ENCODE data around the gene WDR88. TPM values are rescaled to one million over a fixed set of nuclear protein-coding genes. Genes with fewer than 3 reads are reported as not detected.

The WDR88 gene
- total and polyA plus RNA-seq, 2 donors (not counting 3 experiments of a cell fraction or from before 2014, with no cell fraction given) = not detected

DNA sequence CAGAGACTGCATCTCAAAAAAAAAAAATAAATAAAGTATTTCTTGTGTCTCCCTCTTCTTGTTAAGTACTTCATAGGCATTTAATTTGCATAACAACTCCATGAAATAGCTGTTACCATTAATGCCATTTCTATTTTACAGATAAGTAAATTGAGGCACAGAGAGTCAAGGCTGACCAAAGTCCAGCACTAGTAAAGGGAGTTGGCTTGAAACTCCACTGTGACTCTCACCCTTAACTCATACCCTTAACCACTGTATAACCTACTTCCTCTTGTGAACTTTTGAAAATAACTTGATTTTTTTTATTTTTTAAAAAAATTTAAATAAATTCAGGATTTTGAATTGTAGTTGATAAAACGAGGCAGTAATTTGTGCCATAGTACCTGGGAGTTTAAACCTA lies 45.0 kb upstream of the WDR88 start:
- no peak for FAIRE-seq
- Histone ChIP-seq H3K9me3 (replicated peaks; ENCODE audit: control insufficient read depth, insufficient read depth, low read length) (no peaks in the 10 kb centered on the region), H2AFZ (ENCODE audit: low read depth, low read length) (no peak overlapping the region), H3K27ac (ENCODE audit: insufficient read depth, low read depth, low read length) (no peak overlapping the region), H3K9me1 (replicated peaks; ENCODE audit: control insufficient read depth, extremely low read depth, insufficient read depth, low read length) (no peaks in the 10 kb centered on the region), H3K36me3 (ENCODE audit: control insufficient read depth in 2 of 2, extremely low read depth in 1 of 2, insufficient read depth in 2 of 2, low read length in 2 of 2) (peaks cover 0 to 3% of the 10 kb centered on the region in 2 experiments), H3K79me2 (ENCODE audit: control insufficient read depth, insufficient read depth, low read length) (peaks cover 5% of the 10 kb centered on the region), H4K20me1 (replicated peaks; ENCODE audit: control insufficient read depth, extremely low read depth, insufficient read depth, low read length) (no peaks in the 10 kb centered on the region), H3K27me3 (ENCODE audit: control insufficient read depth in 2 of 2, insufficient read depth in 2 of 2, low read length in 2 of 2) (no peaks in the 10 kb centered on the region), H3K4me3 (replicated peaks in 1 of 3; ENCODE audit: insufficient read depth in 1 of 3, low read depth in 1 of 3, low read length in 3 of 3) (no peak overlapping the region), H3K4me1 (ENCODE audit: control insufficient read depth, extremely low read depth, insufficient read depth, low read length) (peaks cover 3% of the 10 kb centered on the region), H3K4me2 (ENCODE audit: insufficient read depth, low read length) (no peak overlapping the region), H3K9ac (replicated peaks; ENCODE audit: extremely low read depth, insufficient read depth, low read length) (no peak overlapping the region)
- CTCF ChIA-PET = interaction anchor here (0.6 kb wide), 1 partner anchor 399 kb away, joined by 3 read pairs; no protein-coding TSS in a partner anchor
- TF ChIP-seq JUN (IDR thresholded peaks at IDR 0.05; ENCODE audit: borderline replicate concordance, insufficient read depth, insufficient read length, low read depth) (no peak), EZH2 (IDR thresholded peaks at IDR 0.05; ENCODE audit: borderline replicate concordance, low read depth, low read length, severe bottlenecking) (no peak), POLR2AphosphoS5 (IDR thresholded peaks at IDR 0.05; ENCODE audit: insufficient read depth, low read depth, low read length) (no peak), MYC (IDR thresholded peaks at IDR 0.05; ENCODE audit: low read depth, low read length) (no peak)
- TF ChIP-seq, protein P1, sequence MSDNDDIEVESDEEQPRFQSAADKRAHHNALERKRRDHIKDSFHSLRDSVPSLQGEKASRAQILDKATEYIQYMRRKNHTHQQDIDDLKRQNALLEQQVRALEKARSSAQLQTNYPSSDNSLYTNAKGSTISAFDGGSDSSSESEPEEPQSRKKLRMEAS (IDR thresholded peaks at IDR 0.05; ENCODE audit: insufficient read depth, insufficient read length) = no peak
- no TSS peak for BruUV-seq (replicated peaks)
- dilution Hi-C loops (cut with MboI; ENCODE audit: extremely low pct_ligation_motif_present, low sequenced_read_pairs) (no loop called here), intact Hi-C loops (cut with micrococcal nuclease) (loop anchor here (10.0 kb wide), 1 partner anchor 112 kb away; the partner anchor contains the start of genes CEP89 and FAAP24)
- DNase-seq (ENCODE audit: low read depth, low spot score) = no peak
- POLR2A ChIA-PET = no interaction called here

DNA sequence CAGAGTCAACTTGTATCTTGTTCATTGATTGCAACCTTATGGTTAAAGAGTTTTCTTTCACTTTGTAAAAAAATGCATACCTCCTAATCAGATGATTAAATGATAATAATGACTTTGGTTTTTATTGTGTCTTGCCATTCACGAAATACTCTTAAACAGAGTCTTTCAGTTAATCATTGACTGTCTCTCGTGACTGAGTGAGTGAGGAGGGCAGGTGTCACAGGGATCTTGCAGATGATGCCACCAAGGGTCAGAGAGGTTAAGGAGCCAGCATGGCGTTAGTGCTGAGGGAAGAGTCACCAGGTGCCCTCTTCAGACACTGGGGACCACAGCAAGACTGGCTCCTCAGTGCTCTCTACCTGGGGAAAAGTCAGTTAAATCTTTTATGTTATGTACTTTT lies 42.9 kb upstream of the WDR88 start:
- H3K27ac ChIP-seq (ENCODE audit: insufficient read depth, low read depth, low read length) = no peak overlapping the region
- POLR2A ChIA-PET = no interaction called here
- DNase-seq (ENCODE audit: low read depth, low spot score) (no peak), FAIRE-seq (no peak)
- H3K79me2 ChIP-seq (ENCODE audit: control insufficient read depth, insufficient read depth, low read length) = no peaks in the 10 kb centered on the region
- H3K27me3 ChIP-seq (ENCODE audit: control insufficient read depth in 2 of 2, insufficient read depth in 2 of 2, low read length in 2 of 2) = no peaks in the 10 kb centered on the region
- CTCF ChIA-PET = no interaction called here
- H3K9me1 ChIP-seq (replicated peaks; ENCODE audit: control insufficient read depth, extremely low read depth, insufficient read depth, low read length) = no peaks in the 10 kb centered on the region
- no peak overlapping the region for H3K4me3 ChIP-seq (replicated peaks in 1 of 3; ENCODE audit: insufficient read depth in 1 of 3, low read depth in 1 of 3, low read length in 3 of 3)
- no peaks in the 10 kb centered on the region for H3K9me3 ChIP-seq (replicated peaks; ENCODE audit: control insufficient read depth, insufficient read depth, low read length)
- H4K20me1 ChIP-seq (replicated peaks; ENCODE audit: control insufficient read depth, extremely low read depth, insufficient read depth, low read length) = no peaks in the 10 kb centered on the region
- no peak for TF ChIP-seq FOS (IDR thresholded peaks at IDR 0.05; ENCODE audit: borderline replicate concordance, insufficient read depth, low read length)
- no peak overlapping the region for H3K9ac ChIP-seq (replicated peaks; ENCODE audit: extremely low read depth, insufficient read depth, low read length)
- H3K36me3 ChIP-seq (ENCODE audit: control insufficient read depth in 2 of 2, extremely low read depth in 1 of 2, insufficient read depth in 2 of 2, low read length in 2 of 2) = peaks cover 4 to 12% of the 10 kb centered on the region in 2 experiments
- no TSS peak for BruUV-seq (replicated peaks)
- H3K4me2 ChIP-seq (ENCODE audit: insufficient read depth, low read length) = no peak overlapping the region
- no peak overlapping the region for H2AFZ ChIP-seq (ENCODE audit: low read depth, low read length)
- dilution Hi-C loops (cut with MboI; ENCODE audit: extremely low pct_ligation_motif_present, low sequenced_read_pairs) (no loop called here), intact Hi-C loops (cut with micrococcal nuclease) (loop anchor here (10.0 kb wide), 1 partner anchor 114 kb away; the partner anchor contains the start of genes CEP89 and FAAP24)
- H3K4me1 ChIP-seq (ENCODE audit: control insufficient read depth, extremely low read depth, insufficient read depth, low read length) = no peaks in the 10 kb centered on the region
